ENCODE results near the gene ADGRE3. TPM values are rescaled to one million over a fixed set of nuclear protein-coding genes. Genes with fewer than 3 reads are reported as not detected.

The ADGRE3 gene
- total and polyA plus RNA-seq, 2 experiments from 2014 or later = not detected

- Histone ChIP-seq H3K79me2 (ENCODE audit: insufficient read depth) (no peaks in the 10 kb centered on the region), H3K4me2 (ENCODE audit: unreplicated experiment) (no peak overlapping the region), H4K20me1 (ENCODE audit: insufficient read depth) (no peaks in the 10 kb centered on the region), H3K27ac (no peak overlapping the region), H3K9ac (no peak overlapping the region), H3K9me2 (ENCODE audit: insufficient read depth) (no peaks in the 10 kb centered on the region), H3F3A (ENCODE audit: insufficient read depth) (no peaks in the 10 kb centered on the region), H2AFZ (no peak overlapping the region), H3K4me1 (ENCODE audit: insufficient read depth) (no peaks in the 10 kb centered on the region), H3K4me3 (no peak overlapping the region), H3K27me3 (replicated peaks; ENCODE audit: insufficient read depth) (no peaks in the 10 kb centered on the region), H3K36me3 (ENCODE audit: low read depth) (no peaks in the 10 kb centered on the region), H3K9me3 (ENCODE audit: low read depth) (no peaks in the 10 kb centered on the region)
- TF ChIP-seq EZH2phosphoT487 (IDR thresholded peaks at IDR 0.05; ENCODE audit: insufficient read depth, low read depth) (no peak), EZH2 (IDR thresholded peaks at IDR 0.05; ENCODE audit: insufficient read depth, poor library complexity, severe bottlenecking) (no peak)
- 13 to 20% methylated on average over 3 of the region's 3 CpGs for WGBS, 2 experiments (ENCODE audit: low coverage in 1 of 2, low lambda C conversion rate in 2 of 2, missing lambda C conversion rate in 2 of 2)
- no peak for DNase-seq
- in situ Hi-C loops (cut with MboI) = no loop called here
Observed at GRCh38 chr19:14669940-14670339, 4.7 kb downstream of the ADGRE3 start.

GRCh38 chr19:14661372-14661924 lies 13.2 kb downstream of the ADGRE3 start:
- TF ChIP-seq EZH2 (IDR thresholded peaks at IDR 0.05; ENCODE audit: insufficient read depth, poor library complexity, severe bottlenecking) (no peak), EZH2phosphoT487 (IDR thresholded peaks at IDR 0.05; ENCODE audit: insufficient read depth, low read depth) (no peak)
- Histone ChIP-seq H3K9me2 (ENCODE audit: insufficient read depth) (no peaks in the 10 kb centered on the region), H3K27me3 (replicated peaks; ENCODE audit: insufficient read depth) (no peaks in the 10 kb centered on the region), H3K36me3 (ENCODE audit: low read depth) (no peaks in the 10 kb centered on the region), H3K9ac (no peak overlapping the region), H3K4me2 (ENCODE audit: unreplicated experiment) (no peak overlapping the region), H4K20me1 (ENCODE audit: insufficient read depth) (no peaks in the 10 kb centered on the region), H3F3A (ENCODE audit: insufficient read depth) (no peaks in the 10 kb centered on the region), H3K79me2 (ENCODE audit: insufficient read depth) (no peaks in the 10 kb centered on the region), H3K4me1 (ENCODE audit: insufficient read depth) (no peaks in the 10 kb centered on the region), H3K27ac (no peak overlapping the region), H3K4me3 (no peak overlapping the region), H3K9me3 (ENCODE audit: low read depth) (no peaks in the 10 kb centered on the region), H2AFZ (no peak overlapping the region)
- DNase-seq = no peak
- 26 to 33% methylated on average over 12 of the region's 12 CpGs for WGBS, 2 experiments (ENCODE audit: low coverage in 1 of 2, low lambda C conversion rate in 2 of 2, missing lambda C conversion rate in 2 of 2)
- in situ Hi-C loops (cut with MboI) = no loop called here

- Histone ChIP-seq H2AFZ (no peak overlapping the region), H3K27me3 (replicated peaks; ENCODE audit: insufficient read depth) (no peaks in the 10 kb centered on the region), H4K20me1 (ENCODE audit: insufficient read depth) (no peaks in the 10 kb centered on the region), H3K9me3 (ENCODE audit: low read depth) (no peaks in the 10 kb centered on the region), H3K4me1 (ENCODE audit: insufficient read depth) (no peaks in the 10 kb centered on the region), H3K4me2 (ENCODE audit: unreplicated experiment) (no peak overlapping the region), H3F3A (ENCODE audit: insufficient read depth) (no peaks in the 10 kb centered on the region), H3K9me2 (ENCODE audit: insufficient read depth) (no peaks in the 10 kb centered on the region), H3K36me3 (ENCODE audit: low read depth) (no peaks in the 10 kb centered on the region), H3K27ac (no peak overlapping the region), H3K79me2 (ENCODE audit: insufficient read depth) (no peaks in the 10 kb centered on the region), H3K9ac (no peak overlapping the region), H3K4me3 (no peak overlapping the region)
- in situ Hi-C loops (cut with MboI) = no loop called here
- no peak for TF ChIP-seq EZH2 (IDR thresholded peaks at IDR 0.05; ENCODE audit: insufficient read depth, poor library complexity, severe bottlenecking)
- TF ChIP-seq EZH2phosphoT487 (IDR thresholded peaks at IDR 0.05; ENCODE audit: insufficient read depth, low read depth) = no peak
- WGBS, 2 experiments (ENCODE audit: low coverage in 1 of 2, low lambda C conversion rate in 2 of 2, missing lambda C conversion rate in 2 of 2) = 22 to 24% methylated on average over 6 of the region's 6 CpGs
- DNase-seq = no peak
Observed at GRCh38 chr19:14659874-14660489, 14.7 kb downstream of the ADGRE3 start.

GRCh38 chr19:14655726-14656125 lies 18.9 kb downstream of the ADGRE3 start:
- Histone ChIP-seq H4K20me1 (ENCODE audit: insufficient read depth) (no peaks in the 10 kb centered on the region), H3F3A (ENCODE audit: insufficient read depth) (no peaks in the 10 kb centered on the region), H3K4me3 (no peak overlapping the region), H3K9me2 (ENCODE audit: insufficient read depth) (no peaks in the 10 kb centered on the region), H3K27me3 (replicated peaks; ENCODE audit: insufficient read depth) (no peaks in the 10 kb centered on the region), H3K79me2 (ENCODE audit: insufficient read depth) (no peaks in the 10 kb centered on the region), H3K27ac (no peak overlapping the region), H3K4me2 (ENCODE audit: unreplicated experiment) (no peak overlapping the region), H3K4me1 (ENCODE audit: insufficient read depth) (no peaks in the 10 kb centered on the region), H2AFZ (no peak overlapping the region), H3K9ac (no peak overlapping the region), H3K36me3 (ENCODE audit: low read depth) (no peaks in the 10 kb centered on the region), H3K9me3 (ENCODE audit: low read depth) (no peaks in the 10 kb centered on the region)
- DNase-seq = no peak
- in situ Hi-C loops (cut with MboI) = no loop called here
- 45 to 48% methylated on average over 11 of the region's 11 CpGs for WGBS, 2 experiments (ENCODE audit: low coverage in 1 of 2, low lambda C conversion rate in 2 of 2, missing lambda C conversion rate in 2 of 2)
- TF ChIP-seq EZH2phosphoT487 (IDR thresholded peaks at IDR 0.05; ENCODE audit: insufficient read depth, low read depth) = no peak
- TF ChIP-seq EZH2 (IDR thresholded peaks at IDR 0.05; ENCODE audit: insufficient read depth, poor library complexity, severe bottlenecking) = no peak

Data from GM23248 (cell line).